ENCODE measurements around the gene ALOX15B.

- TF ChIP-seq, protein P1, sequence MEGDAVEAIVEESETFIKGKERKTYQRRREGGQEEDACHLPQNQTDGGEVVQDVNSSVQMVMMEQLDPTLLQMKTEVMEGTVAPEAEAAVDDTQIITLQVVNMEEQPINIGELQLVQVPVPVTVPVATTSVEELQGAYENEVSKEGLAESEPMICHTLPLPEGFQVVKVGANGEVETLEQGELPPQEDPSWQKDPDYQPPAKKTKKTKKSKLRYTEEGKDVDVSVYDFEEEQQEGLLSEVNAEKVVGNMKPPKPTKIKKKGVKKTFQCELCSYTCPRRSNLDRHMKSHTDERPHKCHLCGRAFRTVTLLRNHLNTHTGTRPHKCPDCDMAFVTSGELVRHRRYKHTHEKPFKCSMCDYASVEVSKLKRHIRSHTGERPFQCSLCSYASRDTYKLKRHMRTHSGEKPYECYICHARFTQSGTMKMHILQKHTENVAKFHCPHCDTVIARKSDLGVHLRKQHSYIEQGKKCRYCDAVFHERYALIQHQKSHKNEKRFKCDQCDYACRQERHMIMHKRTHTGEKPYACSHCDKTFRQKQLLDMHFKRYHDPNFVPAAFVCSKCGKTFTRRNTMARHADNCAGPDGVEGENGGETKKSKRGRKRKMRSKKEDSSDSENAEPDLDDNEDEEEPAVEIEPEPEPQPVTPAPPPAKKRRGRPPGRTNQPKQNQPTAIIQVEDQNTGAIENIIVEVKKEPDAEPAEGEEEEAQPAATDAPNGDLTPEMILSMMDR (IDR thresholded peaks at IDR 0.05), result no peak
- TF ChIP-seq FOXM1 (IDR thresholded peaks at IDR 0.05; ENCODE audit: low read depth), result no peak
- TF ChIP-seq RFX5 (IDR thresholded peaks at IDR 0.05; ENCODE audit: low read length), result no peak
- no peak for TF ChIP-seq MXI1 (IDR thresholded peaks at IDR 0.05; ENCODE audit: low read depth, low read length)
- TF ChIP-seq CHD2 (IDR thresholded peaks at IDR 0.05; ENCODE audit: low read length, partially characterized antibody), result no peak
- TF ChIP-seq USF2 (IDR thresholded peaks at IDR 0.05; ENCODE audit: borderline replicate concordance, low read depth, low read length), result no peak
Observed at GRCh38 chr17:8084250-8084649, 45.4 kb downstream of the ALOX15B start.
